ENCODE data around the gene SPN.
A peak's percentile ranks its signal among the peaks of the same experiment; 100 is the strongest.

The SPN gene

GRCh38 chr16:29710227-29711219 lies 47.5 kb downstream of the SPN start:
- H3F3A ChIP-seq (ENCODE audit: insufficient read depth, low read length) = no peaks in the 10 kb centered on the region
- H3K4me1 ChIP-seq (ENCODE audit: low read length) = no peaks in the 10 kb centered on the region
- H3K9ac ChIP-seq (ENCODE audit: low read length) = no peak overlapping the region
- H3K4me2 ChIP-seq (ENCODE audit: low read depth, low read length) = peak overlapping the region; percentile 53; the same call in 1 of the 2 replicates
- no peaks in the 10 kb centered on the region for H3K79me2 ChIP-seq (ENCODE audit: low read length)
- H3K36me3 ChIP-seq (replicated peaks; ENCODE audit: insufficient read depth, low read length) = no peaks in the 10 kb centered on the region
- no peaks in the 10 kb centered on the region for H3K9me2 ChIP-seq (replicated peaks; ENCODE audit: insufficient read depth, low read length)
- peak; percentile 76 for DNase-seq
- H3K27me3 ChIP-seq (replicated peaks; ENCODE audit: insufficient read depth, low read length) = no peaks in the 10 kb centered on the region
- H2AFZ ChIP-seq (ENCODE audit: low read length) = 0 out of 2 replicates have a peak overlapping the region, but pooled peaks have one; percentile 16
- H3K27ac ChIP-seq (ENCODE audit: low read length) = no peak overlapping the region
- H3K4me3 ChIP-seq (ENCODE audit: low read length) = no peak overlapping the region
- no peaks in the 10 kb centered on the region for H3K9me3 ChIP-seq (replicated peaks; ENCODE audit: insufficient read depth, low read length)
- H4K20me1 ChIP-seq (ENCODE audit: insufficient read depth, low read length) = no peaks in the 10 kb centered on the region
- TF ChIP-seq, protein P1, sequence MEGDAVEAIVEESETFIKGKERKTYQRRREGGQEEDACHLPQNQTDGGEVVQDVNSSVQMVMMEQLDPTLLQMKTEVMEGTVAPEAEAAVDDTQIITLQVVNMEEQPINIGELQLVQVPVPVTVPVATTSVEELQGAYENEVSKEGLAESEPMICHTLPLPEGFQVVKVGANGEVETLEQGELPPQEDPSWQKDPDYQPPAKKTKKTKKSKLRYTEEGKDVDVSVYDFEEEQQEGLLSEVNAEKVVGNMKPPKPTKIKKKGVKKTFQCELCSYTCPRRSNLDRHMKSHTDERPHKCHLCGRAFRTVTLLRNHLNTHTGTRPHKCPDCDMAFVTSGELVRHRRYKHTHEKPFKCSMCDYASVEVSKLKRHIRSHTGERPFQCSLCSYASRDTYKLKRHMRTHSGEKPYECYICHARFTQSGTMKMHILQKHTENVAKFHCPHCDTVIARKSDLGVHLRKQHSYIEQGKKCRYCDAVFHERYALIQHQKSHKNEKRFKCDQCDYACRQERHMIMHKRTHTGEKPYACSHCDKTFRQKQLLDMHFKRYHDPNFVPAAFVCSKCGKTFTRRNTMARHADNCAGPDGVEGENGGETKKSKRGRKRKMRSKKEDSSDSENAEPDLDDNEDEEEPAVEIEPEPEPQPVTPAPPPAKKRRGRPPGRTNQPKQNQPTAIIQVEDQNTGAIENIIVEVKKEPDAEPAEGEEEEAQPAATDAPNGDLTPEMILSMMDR (IDR thresholded peaks at IDR 0.05; ENCODE audit: low read length) = peak; percentile 72
- TF ChIP-seq EZH2 (optimal IDR thresholded peaks at IDR 0.05; ENCODE audit: low read depth, low read length) (no peak), EZH2phosphoT487 (IDR thresholded peaks at IDR 0.05; ENCODE audit: low read length) (no peak)

- no peaks in the 10 kb centered on the region for H3K4me1 ChIP-seq (ENCODE audit: low read length)
- no peak overlapping the region for H3K9ac ChIP-seq (ENCODE audit: low read length)
- no peaks in the 10 kb centered on the region for H4K20me1 ChIP-seq (ENCODE audit: insufficient read depth, low read length)
- no peak for TF ChIP-seq EZH2 (optimal IDR thresholded peaks at IDR 0.05; ENCODE audit: low read depth, low read length)
- TF ChIP-seq, protein P1 (IDR thresholded peaks at IDR 0.05; ENCODE audit: low read length) = no peak
- no peak for TF ChIP-seq EZH2phosphoT487 (IDR thresholded peaks at IDR 0.05; ENCODE audit: low read length)
- H3K4me2 ChIP-seq (ENCODE audit: low read depth, low read length) = no peak overlapping the region
- H2AFZ ChIP-seq (ENCODE audit: low read length) = no peak overlapping the region
- no peaks in the 10 kb centered on the region for H3F3A ChIP-seq (ENCODE audit: insufficient read depth, low read length)
- H3K79me2 ChIP-seq (ENCODE audit: low read length) = no peaks in the 10 kb centered on the region
- no peaks in the 10 kb centered on the region for H3K9me2 ChIP-seq (replicated peaks; ENCODE audit: insufficient read depth, low read length)
- DNase-seq = no peak
- no peaks in the 10 kb centered on the region for H3K27me3 ChIP-seq (replicated peaks; ENCODE audit: insufficient read depth, low read length)
- H3K9me3 ChIP-seq (replicated peaks; ENCODE audit: insufficient read depth, low read length) = no peaks in the 10 kb centered on the region
- no peak overlapping the region for H3K27ac ChIP-seq (ENCODE audit: low read length)
- H3K36me3 ChIP-seq (replicated peaks; ENCODE audit: insufficient read depth, low read length) = no peaks in the 10 kb centered on the region
- no peak overlapping the region for H3K4me3 ChIP-seq (ENCODE audit: low read length)
Observed at GRCh38 chr16:29712809-29713208, 49.8 kb downstream of the SPN start.

DNA sequence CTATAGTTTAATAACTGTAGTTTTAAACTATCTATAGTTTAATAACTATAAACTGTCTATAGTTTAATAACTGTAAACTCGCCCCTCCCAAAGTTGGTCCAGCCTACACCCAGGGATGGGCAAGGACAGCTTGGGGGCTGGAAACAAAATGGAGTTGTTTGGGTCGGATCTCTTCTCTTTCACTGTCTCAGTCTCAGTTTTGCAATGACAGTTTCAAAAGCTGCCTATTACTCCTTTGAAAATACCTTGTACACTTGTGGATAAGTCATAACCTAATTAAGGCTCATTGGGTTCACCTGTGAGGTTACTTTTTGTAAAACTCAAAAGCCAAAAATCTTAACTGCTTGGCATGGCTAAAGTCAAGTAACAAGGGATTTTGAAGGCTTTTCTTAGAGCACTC lies 51.3 kb downstream of the SPN start:
- Histone ChIP-seq H3K36me3 (replicated peaks; ENCODE audit: insufficient read depth, low read length) (no peaks in the 10 kb centered on the region), H3K9me2 (replicated peaks; ENCODE audit: insufficient read depth, low read length) (no peaks in the 10 kb centered on the region), H3K27me3 (replicated peaks; ENCODE audit: insufficient read depth, low read length) (no peaks in the 10 kb centered on the region; the same call in 1 of the 2 replicates), H3K4me1 (ENCODE audit: low read length) (no peaks in the 10 kb centered on the region), H3K4me2 (ENCODE audit: low read depth, low read length) (no peak overlapping the region), H2AFZ (ENCODE audit: low read length) (no peak overlapping the region), H4K20me1 (ENCODE audit: insufficient read depth, low read length) (no peaks in the 10 kb centered on the region), H3K27ac (ENCODE audit: low read length) (no peak overlapping the region), H3K9me3 (replicated peaks; ENCODE audit: insufficient read depth, low read length) (no peaks in the 10 kb centered on the region), H3K4me3 (ENCODE audit: low read length) (no peak overlapping the region), H3F3A (ENCODE audit: insufficient read depth, low read length) (no peaks in the 10 kb centered on the region), H3K79me2 (ENCODE audit: low read length) (no peaks in the 10 kb centered on the region), H3K9ac (ENCODE audit: low read length) (no peak overlapping the region)
- DNase-seq = no peak
- TF ChIP-seq, protein P1 (IDR thresholded peaks at IDR 0.05; ENCODE audit: low read length) = no peak
- TF ChIP-seq EZH2 (optimal IDR thresholded peaks at IDR 0.05; ENCODE audit: low read depth, low read length) = no peak
- no peak for TF ChIP-seq EZH2phosphoT487 (IDR thresholded peaks at IDR 0.05; ENCODE audit: low read length)
